GM04504 (cell line): ENCODE results near the gene NCKAP5L.

Experiments
- DNase-seq: peaks from one replicate; pipeline ENCODE4 v3.0.0-alpha.2; 2012; ENCODE audit warnings: low read depth

NCKAP5L gene

DNA sequence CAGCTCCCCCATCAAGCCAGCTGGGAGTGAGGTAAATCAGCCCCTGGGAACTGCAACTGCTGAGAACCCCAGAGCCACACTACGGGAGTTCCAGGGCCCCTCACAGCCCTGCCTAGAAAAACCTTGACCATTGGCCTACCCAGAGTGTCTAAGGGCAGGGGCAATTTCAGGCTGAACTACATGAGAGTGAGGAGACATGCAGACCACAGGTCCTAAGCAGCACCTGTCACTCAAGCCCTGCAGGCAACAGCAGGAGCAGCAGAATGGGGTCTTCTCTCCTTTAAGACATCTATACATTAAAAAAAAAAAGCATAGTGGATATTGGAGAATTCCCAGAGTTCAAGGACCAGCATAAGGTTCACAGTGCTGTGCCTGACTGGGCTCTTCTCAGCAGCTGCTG is 4.9 kb downstream of the NCKAP5L start:
- no peak for DNase-seq

DNA sequence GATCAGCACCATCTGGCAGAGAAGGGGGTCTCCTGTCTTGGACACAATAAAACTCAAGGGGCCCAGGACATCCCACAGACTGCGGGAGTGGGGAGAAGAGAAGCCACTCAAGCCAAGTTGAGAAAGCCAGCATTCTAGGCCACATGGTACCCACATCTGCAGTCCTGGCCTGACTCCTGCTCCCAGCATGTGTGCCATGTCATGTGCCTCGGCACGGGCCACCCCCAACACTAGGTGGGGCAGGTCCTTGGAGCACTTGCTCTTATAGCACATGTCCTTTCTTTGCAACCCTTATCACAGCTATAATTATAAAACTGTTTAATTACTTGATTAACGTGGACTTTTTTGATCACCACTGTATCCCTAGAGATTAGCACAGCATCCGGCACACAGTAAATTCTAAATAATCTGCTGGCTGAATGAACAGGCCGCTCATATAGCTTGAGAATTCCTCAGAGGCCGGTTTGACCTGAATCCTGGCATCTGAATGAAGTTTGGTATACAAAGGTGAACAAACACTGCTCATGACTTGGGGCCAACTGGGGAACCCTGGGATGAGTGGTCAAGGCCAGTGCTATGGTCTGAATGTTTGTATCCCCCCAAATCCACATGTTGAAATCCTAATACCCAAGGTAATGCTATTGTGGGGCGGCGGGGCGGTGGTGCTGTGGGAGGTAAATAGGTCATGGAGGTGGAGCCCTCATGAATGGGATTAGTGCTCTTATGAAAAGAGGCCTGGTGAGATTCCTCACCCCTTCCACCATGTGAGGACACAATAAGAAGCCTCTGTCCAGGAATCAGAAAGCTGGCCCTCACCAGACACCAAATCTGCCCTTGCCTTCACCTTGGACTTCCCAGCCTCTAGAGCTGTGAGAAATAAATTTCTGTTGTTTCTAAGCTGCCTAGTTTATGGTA is 6.6 kb downstream of the NCKAP5L start:
- DNase-seq: no peak

DNA sequence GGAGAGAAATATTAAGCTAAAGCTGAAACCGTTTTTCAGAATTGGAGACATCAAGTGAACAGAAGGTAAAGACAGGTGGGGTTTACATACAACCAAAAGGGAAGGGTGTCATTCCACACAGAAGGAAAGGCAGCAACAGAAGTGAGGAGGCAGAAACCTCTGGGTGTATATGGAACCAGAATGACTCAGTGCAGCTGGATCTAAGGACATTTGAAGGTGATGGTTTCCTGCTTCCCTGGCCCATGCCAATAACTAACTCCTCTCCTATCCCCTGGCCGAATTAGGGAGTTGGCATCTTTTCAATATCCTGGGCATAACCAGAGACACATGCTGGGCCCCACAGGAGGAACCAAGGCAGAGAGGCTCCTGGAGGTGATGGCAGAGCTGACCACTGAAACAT is 8.4 kb downstream of the NCKAP5L start:
- DNase-seq: no peak

DNA sequence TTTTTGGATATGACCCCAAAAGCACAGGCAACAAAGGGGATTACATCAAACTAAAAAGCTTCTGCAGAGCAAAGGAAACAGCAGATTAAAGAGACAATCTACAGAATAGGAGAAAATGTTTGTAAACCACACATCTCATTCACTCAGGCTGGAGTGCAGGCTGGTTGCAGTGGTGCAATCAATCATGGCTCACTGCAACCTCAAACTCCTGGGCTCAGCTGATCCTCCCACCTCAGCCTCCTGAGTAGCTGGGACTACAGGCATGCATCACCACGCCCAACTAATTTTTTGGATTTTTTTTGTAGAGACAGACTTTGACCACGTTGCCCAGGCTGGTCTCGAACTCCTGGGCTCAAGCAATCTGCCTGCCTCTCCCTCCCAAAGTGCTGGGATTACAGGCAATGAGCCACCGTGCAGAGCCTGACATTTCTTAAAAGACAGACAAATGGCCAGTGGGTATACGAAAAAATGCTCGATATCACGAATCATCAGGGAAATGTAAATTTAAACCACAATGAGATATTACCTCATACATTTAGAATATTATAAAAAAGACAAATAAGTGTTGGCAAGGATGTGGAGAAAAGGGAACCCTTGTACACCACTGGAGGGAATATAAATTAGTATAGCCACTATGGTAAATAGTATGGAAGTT is 9.8 kb downstream of the NCKAP5L start:
- DNase-seq: no peak

DNA sequence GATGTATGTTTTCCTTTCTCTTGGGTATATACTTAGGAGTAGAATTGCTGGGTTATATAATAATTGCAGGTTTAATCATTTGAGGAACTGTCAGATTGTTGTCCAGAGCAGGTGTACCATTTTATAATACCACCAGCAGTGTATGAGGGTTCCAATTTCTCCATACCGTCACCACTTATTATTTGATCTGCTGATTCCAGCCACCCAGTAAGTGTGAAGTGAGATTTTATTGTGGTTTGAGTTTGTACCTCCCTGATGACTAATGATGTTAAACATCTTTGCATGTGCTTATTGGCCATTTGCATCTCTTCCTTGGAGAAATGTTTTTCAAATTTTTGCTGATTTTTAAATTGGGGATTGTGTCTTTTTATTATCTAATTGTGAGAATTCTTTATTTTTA is 15.1 kb downstream of the NCKAP5L start:
- no peak for DNase-seq

DNA sequence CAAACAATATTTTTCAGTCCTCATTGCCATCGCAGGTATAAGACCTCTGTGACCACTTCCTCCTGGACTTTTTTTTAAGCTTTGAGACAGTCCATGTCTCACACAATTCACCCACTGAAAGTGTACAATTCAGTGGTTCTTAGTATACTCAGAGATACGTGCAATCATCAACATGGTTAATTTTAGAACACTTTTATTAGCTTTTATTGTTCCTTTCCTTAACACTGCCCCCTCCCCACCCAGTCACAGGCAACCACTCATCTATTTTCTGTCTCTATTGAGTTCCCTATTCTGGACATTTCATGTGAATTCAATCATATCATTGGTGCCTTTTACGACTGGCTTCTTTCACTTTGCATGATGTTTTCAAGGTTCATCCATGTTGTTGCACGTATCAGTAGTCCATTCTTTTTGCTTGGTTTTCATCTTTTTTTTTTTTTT is 16.2 kb downstream of the NCKAP5L start:
- no peak for DNase-seq

DNA sequence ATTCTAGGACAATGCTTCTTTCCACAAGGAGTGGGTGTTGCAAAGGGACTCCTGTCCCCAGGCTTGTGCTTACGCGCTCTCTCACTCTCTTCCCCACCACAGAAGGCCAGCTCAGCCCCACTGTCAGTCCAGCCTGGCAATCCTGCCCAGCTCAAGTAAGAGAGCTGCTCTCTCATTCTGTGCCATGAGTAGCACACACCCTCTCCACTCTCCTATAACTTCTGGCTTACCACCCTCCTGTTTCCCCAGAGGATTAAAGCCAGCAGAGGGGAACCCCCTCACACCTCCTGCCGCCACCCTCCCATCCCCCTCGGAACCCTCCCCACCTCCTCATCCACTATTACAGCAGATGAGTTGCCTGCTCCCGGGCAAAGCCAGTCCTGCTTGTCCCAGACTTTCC is 17.1 kb downstream of the NCKAP5L start:
- DNase-seq: no peak

DNA sequence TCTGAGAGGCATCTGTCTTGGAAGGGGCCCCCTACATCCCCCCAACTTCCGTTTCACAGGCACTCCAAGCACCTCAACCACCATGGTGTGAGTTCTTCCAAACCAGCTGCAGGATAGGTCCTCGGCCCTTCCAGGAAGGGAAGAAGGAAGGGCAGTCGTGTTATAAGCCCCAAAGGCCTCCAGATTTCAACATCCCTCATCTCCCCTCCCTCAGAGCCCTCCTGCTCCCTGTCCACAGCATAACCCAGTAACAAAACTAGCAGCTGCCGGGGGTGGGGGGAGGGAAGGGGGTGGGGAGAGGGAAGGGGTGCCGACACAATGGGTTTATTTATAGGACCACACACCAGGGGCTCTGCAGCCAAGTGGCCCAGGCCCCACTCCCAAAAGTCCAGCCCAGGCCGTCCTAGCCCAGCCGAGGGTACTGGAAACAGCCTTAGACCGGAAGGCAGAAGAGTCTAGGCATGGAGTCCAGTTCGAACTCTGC is 18.3 kb downstream of the NCKAP5L start:
- DNase-seq: no peak

DNA sequence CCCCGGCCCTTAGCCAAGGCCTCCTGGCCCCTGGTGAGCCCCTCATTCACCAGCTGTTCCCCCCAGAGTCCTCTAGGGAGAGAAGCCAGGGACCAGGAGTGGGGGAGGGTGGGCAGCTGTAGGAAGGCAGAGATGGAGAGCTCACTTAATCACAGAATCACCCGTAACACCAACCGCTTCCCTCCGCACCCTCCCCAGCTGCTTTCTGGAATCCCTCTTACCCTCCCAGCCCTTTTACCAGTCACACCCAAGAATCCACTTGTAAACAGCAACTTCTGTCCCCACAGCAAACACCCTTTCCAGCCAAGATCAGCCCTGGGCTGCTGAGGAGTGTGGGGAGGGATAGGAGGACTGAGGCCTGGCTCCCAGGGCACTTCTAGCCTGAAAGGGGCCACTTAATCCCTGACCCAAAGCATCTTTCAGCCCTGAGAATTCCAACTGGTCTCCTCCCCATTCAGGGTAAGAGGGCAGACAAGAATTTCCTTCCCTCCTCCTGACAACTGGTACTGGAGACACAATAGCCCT is 18.8 kb downstream of the NCKAP5L start:
- DNase-seq: no peak

DNA sequence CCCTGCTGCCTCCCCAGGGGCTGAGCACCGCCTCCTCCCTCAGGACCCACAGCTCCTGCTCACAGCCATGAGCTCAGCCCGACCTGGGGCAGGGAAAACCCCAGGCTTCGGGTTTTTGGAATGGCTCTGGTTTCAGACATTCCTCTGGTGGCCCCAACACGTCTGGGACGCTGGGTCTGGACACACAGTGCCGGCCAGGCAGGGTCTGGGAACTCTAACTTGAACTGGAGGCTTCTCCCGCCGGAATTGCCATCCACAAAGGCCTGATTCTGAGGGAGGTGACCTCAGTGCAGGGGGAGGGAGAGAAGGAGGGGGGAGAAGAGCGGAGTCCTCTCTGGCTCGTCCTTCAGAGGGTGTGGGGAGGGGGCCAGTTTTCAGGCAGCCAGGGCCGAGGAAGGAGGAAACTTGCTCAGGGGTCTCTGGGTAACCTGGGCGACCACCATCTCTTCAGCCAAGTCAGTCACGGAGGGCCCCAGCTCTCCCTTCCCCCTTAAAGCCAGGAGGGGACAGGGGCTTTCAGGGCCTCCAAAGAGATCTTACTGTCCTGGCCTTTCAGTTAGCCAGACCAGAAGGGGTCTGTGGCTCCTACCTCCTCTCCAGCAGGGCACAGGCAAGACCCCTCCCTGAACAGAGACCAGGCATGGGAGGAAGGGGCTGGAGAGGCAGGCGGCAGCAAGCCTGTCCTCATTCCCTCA is 19.4 kb downstream of the NCKAP5L start:
- no peak for DNase-seq

DNA sequence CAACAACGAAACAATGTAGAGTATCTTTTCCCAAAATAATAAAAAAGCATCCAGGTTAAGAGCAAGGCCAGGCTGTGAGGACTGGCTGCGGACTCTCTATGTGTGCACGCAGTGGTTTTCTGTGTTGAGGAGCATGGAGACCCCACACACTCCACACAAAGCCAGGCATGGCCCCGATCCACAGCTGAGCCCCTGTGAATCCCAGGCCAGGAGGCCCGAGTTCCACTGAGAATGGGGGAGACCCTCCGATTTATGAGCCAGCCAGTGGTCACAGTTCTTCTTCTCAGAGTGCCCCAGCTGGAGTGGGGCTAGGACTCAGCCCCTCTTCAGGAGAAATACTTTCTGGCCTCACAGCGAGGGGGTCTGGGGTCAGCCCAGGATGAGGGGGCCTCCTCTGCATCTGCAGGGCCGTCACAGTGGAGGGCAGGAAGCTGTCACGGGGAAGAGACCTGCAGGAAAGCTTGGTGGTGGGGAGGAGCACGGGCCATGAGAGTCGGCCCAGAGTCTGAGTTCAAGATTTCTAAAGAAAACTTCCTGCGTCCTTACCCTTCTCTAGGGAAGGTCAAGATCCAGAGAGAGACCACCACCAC is 20.1 kb downstream of the NCKAP5L start:
- DNase-seq: no peak

DNA sequence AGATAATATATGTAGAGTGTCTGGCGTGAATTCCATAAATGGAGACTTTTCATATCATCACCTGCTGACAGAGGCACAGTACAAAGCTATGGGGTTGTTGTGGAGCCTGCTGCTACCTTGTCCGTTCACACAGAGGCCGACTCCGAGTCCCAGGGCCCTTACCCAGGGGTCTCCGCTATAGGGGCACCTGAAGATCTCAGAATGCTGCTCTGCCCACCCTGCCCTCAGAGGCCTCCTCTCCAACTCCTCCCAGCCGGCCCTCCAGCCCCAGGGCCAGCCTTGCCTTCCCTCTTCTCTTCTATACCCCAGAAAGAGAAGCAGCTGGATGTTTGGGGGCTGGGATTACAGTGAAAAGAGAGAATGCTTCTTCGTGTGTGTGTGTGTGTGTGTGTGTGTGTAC is 21.3 kb downstream of the NCKAP5L start:
- DNase-seq: no peak

DNA sequence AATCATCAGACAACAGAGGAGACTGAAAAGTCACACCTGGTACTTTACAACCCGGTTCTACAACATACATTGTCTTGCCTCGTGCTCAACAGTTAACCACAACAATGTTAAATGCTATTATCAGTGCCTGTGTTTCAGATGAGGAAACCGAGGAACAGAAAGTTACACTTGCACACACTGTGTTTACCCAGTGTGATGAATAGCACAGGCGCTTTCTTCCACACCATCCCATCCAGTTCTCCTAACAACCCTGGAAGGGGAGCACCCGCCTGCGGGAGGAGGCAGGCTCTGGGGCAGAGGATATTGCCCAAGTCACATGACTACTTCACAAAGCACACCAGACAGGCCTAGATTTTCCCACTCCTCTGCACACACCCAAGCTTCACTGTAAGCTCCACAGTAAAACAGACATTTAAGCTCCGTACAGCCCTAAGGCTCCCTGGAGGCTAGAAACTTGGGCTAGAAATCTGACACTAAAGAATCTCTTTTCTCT is 21.8 kb downstream of the NCKAP5L start:
- DNase-seq: no peak

DNA sequence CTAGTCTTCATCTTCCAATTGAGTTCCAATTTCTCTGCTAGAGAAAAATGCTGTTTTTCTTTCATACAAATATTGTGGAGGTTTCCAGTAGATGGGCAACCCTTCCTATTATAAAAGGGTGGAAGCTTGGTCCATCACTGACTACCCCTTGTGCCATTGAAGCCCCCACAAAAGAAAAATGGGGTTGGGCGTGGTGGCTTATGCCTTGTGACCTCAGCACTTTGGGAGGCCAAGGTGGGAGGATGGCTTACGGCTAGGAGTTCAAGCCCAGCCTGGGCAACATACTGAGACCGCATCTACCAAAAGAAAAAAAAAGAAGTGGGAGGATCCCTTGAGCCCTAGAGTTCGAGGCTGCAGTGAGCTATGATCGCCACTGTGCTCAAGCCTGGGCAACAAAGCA is 22.8 kb downstream of the NCKAP5L start:
- no peak for DNase-seq

DNA sequence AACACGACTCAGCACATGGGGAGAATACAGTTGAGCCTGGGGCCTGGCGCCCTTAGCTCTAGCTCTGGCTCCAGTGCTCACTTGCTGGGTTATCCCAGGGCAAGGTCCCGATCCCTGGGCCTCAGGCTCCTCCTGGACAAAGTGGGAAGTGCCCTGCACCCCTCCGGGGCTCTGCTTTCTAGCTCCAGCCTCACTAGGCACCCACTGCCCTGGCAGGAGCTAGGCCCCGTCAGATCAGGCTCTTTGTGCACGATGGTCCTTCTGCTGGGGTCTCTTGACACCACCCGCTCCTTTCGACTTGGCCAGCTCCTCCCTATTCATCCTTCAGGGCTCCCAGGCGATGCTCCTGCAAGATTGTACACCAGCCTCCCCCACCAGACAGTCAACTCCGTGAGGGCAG is 23.4 kb downstream of the NCKAP5L start:
- DNase-seq: no peak

DNA sequence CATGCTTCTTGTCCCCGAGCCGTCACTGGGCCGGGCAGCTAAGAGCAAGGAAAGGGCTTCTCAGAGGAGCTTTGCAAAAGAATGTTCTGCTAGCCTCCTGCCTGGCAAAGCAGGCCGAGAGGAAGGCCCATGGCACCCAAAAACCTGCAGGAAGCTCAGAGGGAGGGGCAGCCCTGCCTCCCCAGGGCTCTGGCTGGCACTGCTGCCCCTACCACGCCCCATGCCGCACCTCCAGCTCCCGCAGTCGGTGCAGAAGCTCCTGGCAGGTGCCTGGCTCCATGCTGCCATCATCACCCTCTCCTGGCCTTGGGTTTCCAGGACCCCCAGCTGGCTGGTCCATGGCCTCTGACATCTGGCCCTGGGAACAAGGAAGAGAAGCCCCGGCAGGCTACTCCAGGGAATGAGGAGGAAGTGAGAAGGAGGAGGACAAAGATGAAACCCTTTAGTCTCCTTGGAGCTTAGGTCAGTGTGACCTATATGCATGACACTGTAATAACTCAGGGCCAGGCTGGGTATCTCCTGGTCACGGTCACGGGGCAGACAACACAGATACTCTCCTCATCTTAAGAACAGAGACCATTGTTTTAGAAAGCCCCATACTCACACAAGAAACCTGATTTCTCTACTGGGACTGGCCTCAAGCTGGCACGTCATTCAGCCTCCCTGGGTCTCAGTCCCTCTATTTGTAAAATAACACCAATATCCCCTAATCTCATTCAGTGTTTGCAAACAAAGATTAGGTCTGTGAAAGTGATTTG is 24.3 kb downstream of the NCKAP5L start:
- no peak for DNase-seq

DNA sequence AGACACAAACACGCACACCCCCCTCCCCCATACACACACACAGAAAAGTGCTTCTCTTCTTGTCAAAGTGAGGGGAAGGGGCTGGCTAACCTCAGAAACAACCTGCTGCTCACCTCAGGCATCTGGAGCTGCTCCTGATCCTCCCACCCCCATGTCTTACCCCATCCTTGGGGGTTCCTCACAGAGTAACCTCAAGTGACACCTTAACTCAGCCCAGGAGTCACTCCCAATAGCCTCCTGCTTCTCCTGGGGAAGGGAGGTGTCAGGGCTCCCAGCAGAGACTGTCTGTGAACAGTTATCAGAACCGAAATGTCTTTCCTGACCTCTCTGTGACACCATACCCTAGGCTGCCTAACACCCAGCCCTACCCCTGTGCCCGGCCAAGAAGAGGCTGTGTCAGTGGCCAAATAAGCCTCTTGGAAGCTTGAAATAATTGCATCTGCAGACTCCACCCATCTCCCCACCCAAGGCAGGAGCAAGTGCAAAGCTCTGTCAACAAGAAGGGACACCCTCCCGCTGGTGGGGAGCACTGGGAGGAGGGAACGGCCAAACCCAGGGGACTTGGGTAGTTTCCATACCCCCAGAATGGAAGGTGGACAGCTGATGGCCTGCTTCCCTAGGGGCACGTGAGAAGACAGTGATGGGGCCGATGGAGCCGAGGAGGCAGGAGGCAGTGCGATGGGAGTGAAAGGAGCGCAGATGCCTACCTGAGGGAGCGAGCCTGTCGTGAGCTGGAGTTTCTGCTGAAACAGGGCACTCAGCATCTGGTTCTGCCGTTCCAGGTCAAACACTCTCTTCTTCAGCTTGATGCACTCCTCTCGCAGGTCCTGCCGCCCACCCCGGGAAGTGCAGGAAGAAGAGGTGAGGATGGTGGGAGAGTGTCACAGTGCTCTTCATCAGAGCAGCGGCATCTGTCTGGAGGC is 26.8 kb downstream of the NCKAP5L start:
- no peak for DNase-seq

DNA sequence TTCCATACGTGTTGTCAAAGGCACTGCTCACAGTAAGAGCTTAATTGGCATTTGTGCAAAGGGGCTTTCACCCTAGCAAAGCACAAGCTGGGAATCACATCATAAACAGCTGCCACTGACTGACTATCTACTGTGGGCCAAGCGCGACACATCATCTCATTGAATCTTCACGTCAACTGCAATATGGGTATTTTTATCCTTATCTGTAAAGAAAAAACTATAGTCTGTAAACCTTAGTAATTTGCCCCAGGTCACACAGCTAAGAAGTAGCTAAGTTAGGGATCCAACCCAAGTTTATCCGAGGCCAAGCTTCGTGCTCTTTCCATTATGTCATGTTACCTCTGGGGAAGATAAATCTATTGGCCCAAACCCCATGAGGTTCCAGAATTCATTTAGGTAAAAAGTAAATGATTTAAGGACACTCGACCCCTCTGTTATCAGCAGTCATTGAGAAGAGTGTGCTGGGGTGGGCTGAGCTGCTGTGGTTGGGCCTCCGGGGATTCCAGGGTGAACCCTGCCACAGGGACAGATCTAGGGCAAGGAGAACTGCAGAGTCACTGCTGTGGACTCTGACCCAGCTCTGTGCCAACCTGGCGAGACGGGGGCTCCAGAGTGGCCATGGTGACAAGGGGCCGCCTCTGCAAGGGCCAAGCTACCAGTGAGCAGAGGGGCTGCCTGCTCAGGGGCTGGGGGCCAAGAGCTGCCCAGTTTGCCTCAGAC is 27.6 kb downstream of the NCKAP5L start:
- DNase-seq: no peak

DNA sequence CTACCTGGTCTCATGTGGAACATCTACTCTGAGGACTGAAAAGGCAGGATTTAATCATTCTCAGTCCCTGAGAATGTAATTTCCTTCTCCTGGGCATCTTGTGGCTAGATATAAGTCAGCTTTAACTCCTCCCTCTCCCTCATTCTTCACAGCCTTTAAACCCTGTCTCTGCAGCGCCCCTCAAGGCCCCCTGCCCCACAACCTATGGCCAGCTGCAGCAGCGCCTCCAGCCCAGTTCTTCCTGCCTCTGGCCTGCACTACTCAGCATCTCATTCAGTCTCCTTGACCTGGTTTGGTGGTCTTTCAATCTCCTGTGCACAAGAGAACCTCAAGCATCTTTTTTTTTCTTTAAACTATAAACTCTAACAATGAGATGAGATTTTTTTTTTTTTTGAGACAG is 29.3 kb downstream of the NCKAP5L start:
- no peak for DNase-seq
